Lung (tissue), 12 donors: Measurements from ENCODE around the gene NANOS1. TPM values are rescaled to one million over a fixed set of nuclear protein-coding genes. Genes with fewer than 3 reads are reported as not detected.

Experiments used
- ATAC-seq: fragments of 200-7000 bp; cut with Tn5 transposase; one replicate; pipeline ENCODE4 v1.9.1; 2020; ENCODE audit warnings: moderate number of reproducible peaks; ENCODE audit not compliant: insufficient read depth, low FRiP score
- DNase-seq, 3 donors: peaks; one replicate each; pipeline ENCODE4 v3.0.0-alpha.2; 2013 to 2017
- H3K27ac ChIP-seq, 2 donors: one replicate each; pipeline ENCODE4 v1.5.1; 2013; ENCODE audit warnings: mild to moderate bottlenecking in 2 of 2, moderate library complexity in 2 of 2, control low read depth in 1 of 2, inconsistent platforms in 1 of 2, low read depth in 1 of 2, low read length in 1 of 2
- H3K27me3 ChIP-seq, 3 donors: one replicate each; pipeline ENCODE4 v1.5.1; 2013; ENCODE audit warnings: low read length in 2 of 3; ENCODE audit not compliant: control insufficient read depth in 3 of 3, insufficient read depth in 3 of 3
- H3K36me3 ChIP-seq, 4 donors: one replicate each; pipeline ENCODE4 v1.5.1; 2013; ENCODE audit warnings: low read length in 4 of 4, mild to moderate bottlenecking in 1 of 4, moderate library complexity in 1 of 4; ENCODE audit not compliant: control insufficient read depth in 4 of 4, insufficient read depth in 4 of 4
- H3K4me1 ChIP-seq, 5 donors: one replicate each; pipeline ENCODE4 v1.5.1; 2013; ENCODE audit warnings: low read length in 5 of 5, mild to moderate bottlenecking in 2 of 5, moderate library complexity in 1 of 5; ENCODE audit not compliant: control insufficient read depth in 5 of 5, insufficient read depth in 5 of 5
- H3K4me3 ChIP-seq: one replicate; pipeline ENCODE4 v1.5.1; 2013; ENCODE audit warnings: mild to moderate bottlenecking, control low read depth, moderate library complexity
- H3K9ac ChIP-seq, 2 donors: one replicate each; pipeline ENCODE4 v1.5.1; 2013; ENCODE audit warnings: low read length in 2 of 2, control low read depth in 1 of 2; ENCODE audit not compliant: insufficient read depth in 1 of 2
- H3K9me3 ChIP-seq, 4 donors: one replicate each; pipeline ENCODE4 v1.5.1; 2013; ENCODE audit warnings: low read length in 3 of 4, mild to moderate bottlenecking in 1 of 4, moderate library complexity in 1 of 4; ENCODE audit not compliant: control insufficient read depth in 4 of 4, insufficient read depth in 3 of 4
- WGBS, 2 donors: extraction: QIAGEN DNeasy Blood & Tissue Kit; methylation state at CpG; one replicate each; pipeline ENCODE4 v1.1.7; 2013; 5-methylcytosine and 5-hydroxymethylcytosine counted together
- polyA plus RNA-seq, 2 donors: library from polyadenylated mRNA; stranded (reverse); fragments of 200-250 nt; gene quantifications; one replicate each; pipeline ENCODE4 v1.2.1, GENCODE V29; 2013
- total RNA-seq, 2 donors: library from RNA; depleted of rRNA in 1 of 2; stranded (reverse); fragments of >200 nt in 1 of 2; gene quantifications; one replicate each; pipeline ENCODE4 v1.2.1, GENCODE V29; 2014 to 2021
- TF ChIP-seq, protein P1 (sequence below): IDR thresholded peaks from 2 replicates; pipeline ENCODE4 v1.5.1; 2012; ENCODE audit warnings: mild to moderate bottlenecking; ENCODE audit errors: control extremely low read depth, extremely low read depth
- donor health status: control.
- donor health status: control.
- donor health status: Bipolar disorder and iron deficiency.
- donor health status: healthy.
- donor health status: DM: yes; HTN: yes; CAD: no.

Gene NANOS1
- total and polyA plus RNA-seq, 4 donors: 0.73 to 1.4 (median 0.82) TPM

- 69 to 85% methylated on average over 1 of the region's 1 CpG for WGBS, 2 donors
- Histone ChIP-seq H3K4me1 (no peaks in the 10 kb centered on the region), H3K4me3 (no peak overlapping the region), H3K36me3 (peaks cover 38 to 62% (median 51%) of the 10 kb centered on the region in 4 donors), H3K27me3 (no peaks in the 10 kb centered on the region), H3K9me3 (no peaks in the 10 kb centered on the region), H3K27ac (no peak overlapping the region), H3K9ac (no peak overlapping the region)
- no peak for ATAC-seq
- TF ChIP-seq, protein P1, sequence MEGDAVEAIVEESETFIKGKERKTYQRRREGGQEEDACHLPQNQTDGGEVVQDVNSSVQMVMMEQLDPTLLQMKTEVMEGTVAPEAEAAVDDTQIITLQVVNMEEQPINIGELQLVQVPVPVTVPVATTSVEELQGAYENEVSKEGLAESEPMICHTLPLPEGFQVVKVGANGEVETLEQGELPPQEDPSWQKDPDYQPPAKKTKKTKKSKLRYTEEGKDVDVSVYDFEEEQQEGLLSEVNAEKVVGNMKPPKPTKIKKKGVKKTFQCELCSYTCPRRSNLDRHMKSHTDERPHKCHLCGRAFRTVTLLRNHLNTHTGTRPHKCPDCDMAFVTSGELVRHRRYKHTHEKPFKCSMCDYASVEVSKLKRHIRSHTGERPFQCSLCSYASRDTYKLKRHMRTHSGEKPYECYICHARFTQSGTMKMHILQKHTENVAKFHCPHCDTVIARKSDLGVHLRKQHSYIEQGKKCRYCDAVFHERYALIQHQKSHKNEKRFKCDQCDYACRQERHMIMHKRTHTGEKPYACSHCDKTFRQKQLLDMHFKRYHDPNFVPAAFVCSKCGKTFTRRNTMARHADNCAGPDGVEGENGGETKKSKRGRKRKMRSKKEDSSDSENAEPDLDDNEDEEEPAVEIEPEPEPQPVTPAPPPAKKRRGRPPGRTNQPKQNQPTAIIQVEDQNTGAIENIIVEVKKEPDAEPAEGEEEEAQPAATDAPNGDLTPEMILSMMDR: no peak
- DNase-seq: no peak
Observed at GRCh38 chr10:119039161-119039560, 9.6 kb downstream of the NANOS1 start.

DNA sequence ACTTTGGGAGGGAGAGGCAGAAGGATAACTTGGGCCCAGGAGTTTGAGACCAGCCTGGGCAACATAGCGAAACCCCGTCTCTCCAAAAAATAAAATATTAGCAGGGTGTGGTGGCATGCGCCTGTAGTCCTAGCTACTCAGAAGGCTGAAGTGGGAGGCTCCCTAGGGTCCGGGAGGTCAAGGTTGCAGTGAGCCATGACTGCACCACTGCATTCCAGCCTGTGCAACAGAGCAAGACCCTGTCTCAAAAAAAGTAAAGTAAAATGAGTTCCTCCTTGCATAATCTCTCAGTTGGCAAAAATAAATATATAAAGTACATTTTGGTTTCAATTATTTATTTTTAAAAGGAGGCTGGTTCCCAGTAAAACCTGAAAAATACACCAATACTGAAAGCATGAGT lies 11.8 kb downstream of the NANOS1 start:
- Histone ChIP-seq H3K4me3 (no peak overlapping the region), H3K27me3 (no peaks in the 10 kb centered on the region), H3K4me1 (no peaks in the 10 kb centered on the region), H3K36me3 (peaks cover 41 to 69% (median 53%) of the 10 kb centered on the region in 4 donors), H3K27ac (no peak overlapping the region), H3K9me3 (no peaks in the 10 kb centered on the region), H3K9ac (no peak overlapping the region)
- DNase-seq (no peak), ATAC-seq (no peak)
- WGBS, 2 donors: 98% methylated on average over 4 of the region's 4 CpGs
- TF ChIP-seq, protein P1: no peak

- DNase-seq (no peak), ATAC-seq (no peak)
- 81 to 93% methylated on average over 26 of the region's 26 CpGs for WGBS, 2 donors
- Histone ChIP-seq H3K9ac (no peak overlapping the region), H3K9me3 (no peaks in the 10 kb centered on the region), H3K4me1 (no peaks in the 10 kb centered on the region), H3K4me3 (no peak overlapping the region), H3K36me3 (peaks cover 38 to 66% (median 53%) of the 10 kb centered on the region in 4 donors), H3K27ac (no peak overlapping the region), H3K27me3 (no peaks in the 10 kb centered on the region)
- TF ChIP-seq, protein P1: no peak
Observed at GRCh38 chr10:119042169-119042568, 12.7 kb downstream of the NANOS1 start.

DNA sequence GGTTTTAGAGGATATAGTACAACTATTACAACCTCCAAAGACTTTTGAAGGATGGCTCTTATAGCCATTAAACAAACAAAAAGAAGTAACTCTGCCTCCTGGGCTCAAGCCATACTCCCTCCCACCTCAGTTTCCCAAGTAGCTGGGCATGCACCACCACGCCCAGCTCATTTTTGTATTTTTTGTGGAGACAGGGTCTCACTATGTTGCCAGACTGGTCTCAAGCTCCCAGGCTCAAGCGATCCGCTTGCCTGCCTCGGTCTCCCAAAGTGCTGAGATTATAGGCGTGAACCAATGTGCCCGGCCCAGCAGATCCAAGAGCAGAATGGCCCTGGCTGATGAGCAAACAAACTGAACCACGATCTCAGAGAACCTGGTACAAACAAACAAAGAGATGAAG lies 16.0 kb downstream of the NANOS1 start:
- no peaks in the 10 kb centered on the region for H3K9me3 ChIP-seq
- no peak overlapping the region for H3K4me3 ChIP-seq
- no peaks in the 10 kb centered on the region for H3K27me3 ChIP-seq
- peaks cover 36 to 70% (median 50%) of the 10 kb centered on the region in 4 donors for H3K36me3 ChIP-seq
- DNase-seq (no peak), ATAC-seq (no peak)
- no peaks in the 10 kb centered on the region for H3K4me1 ChIP-seq
- no peak overlapping the region for H3K9ac ChIP-seq
- TF ChIP-seq, protein P1: no peak
- WGBS, 2 donors: 83 to 90% methylated on average over 7 of the region's 7 CpGs
- H3K27ac ChIP-seq: no peak overlapping the region
